ENCODE results near the gene FCHSD2. TPM values are rescaled to one million over a fixed set of nuclear protein-coding genes. Genes with fewer than 3 reads are reported as not detected.

Gene FCHSD2
- total and polyA plus RNA-seq, 2 of the 13 experiments (the other 11 are each of a cell fraction or from before 2014, with no cell fraction given) = 20.5 to 24.8 TPM

DNA sequence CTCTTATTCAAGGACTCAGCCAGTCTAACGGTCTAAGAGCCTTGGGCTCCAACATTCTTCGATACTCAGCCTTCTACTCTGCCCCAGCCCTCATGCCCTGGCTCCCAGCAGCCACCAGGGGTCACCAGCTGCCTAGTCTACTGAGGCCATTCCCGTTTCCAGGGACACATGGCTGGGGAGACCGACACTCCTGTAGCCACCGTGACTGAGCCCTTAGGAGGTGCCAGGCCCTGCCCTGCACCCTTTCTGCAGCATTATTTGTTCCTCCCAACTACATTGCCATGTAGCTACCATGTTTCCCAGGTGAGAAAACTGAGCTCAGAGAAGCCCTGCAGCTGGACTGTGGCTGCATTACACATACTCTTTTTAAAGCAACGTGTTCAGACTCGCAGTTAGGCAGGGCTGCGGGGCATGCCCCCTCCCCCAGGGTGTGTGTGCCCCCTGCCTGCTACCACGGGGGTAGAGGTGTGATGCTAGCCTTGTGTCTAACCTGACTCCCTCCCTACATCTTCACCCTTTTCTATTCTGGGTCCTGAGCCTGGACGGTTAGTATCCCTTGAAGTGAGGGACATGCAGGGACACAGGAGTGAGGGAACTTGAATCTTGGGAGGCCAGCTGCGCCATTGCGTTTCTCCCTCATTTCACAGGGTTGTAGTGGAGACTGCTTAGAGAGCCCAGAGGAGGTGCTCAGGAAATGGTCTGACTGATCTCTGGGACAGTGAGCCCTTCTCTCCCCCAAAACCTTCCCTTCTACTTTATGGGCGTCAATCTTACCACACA lies 310.4 kb downstream of the FCHSD2 start (continued):
- TF ChIP-seq, protein P1, sequence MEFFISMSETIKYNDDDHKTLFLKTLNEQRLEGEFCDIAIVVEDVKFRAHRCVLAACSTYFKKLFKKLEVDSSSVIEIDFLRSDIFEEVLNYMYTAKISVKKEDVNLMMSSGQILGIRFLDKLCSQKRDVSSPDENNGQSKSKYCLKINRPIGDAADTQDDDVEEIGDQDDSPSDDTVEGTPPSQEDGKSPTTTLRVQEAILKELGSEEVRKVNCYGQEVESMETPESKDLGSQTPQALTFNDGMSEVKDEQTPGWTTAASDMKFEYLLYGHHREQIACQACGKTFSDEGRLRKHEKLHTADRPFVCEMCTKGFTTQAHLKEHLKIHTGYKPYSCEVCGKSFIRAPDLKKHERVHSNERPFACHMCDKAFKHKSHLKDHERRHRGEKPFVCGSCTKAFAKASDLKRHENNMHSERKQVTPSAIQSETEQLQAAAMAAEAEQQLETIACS (CRISPR knock-in tag; IDR thresholded peaks at IDR 0.05) = no peak
- TF ChIP-seq ZNF496 (CRISPR knock-in tag; IDR thresholded peaks at IDR 0.05; ENCODE audit: insufficient replicate concordance) (no peak), ARID5B (CRISPR knock-in tag; IDR thresholded peaks at IDR 0.05) (no peak), FOXK1 (CRISPR knock-in tag; IDR thresholded peaks at IDR 0.05; ENCODE audit: borderline replicate concordance, low read depth) (no peak), XRCC5 (optimal IDR thresholded peaks at IDR 0.05; ENCODE audit: low read length) (peak; percentile 73), SP5 (CRISPR knock-in tag; IDR thresholded peaks at IDR 0.05; ENCODE audit: borderline replicate concordance, low read depth) (no peak), GZF1 (CRISPR knock-in tag; IDR thresholded peaks at IDR 0.05) (no peak), NFATC3 (CRISPR knock-in tag; IDR thresholded peaks at IDR 0.05) (no peak), MYC (CRISPR knock-in tag; IDR thresholded peaks at IDR 0.05; ENCODE audit: borderline replicate concordance) (peak; percentile 54; the same call in 1 of the 2 replicates), E2F5 (CRISPR knock-in tag; conservative IDR thresholded peaks at IDR 0.05) (no peak)
- TF ChIP-seq, protein P2, sequence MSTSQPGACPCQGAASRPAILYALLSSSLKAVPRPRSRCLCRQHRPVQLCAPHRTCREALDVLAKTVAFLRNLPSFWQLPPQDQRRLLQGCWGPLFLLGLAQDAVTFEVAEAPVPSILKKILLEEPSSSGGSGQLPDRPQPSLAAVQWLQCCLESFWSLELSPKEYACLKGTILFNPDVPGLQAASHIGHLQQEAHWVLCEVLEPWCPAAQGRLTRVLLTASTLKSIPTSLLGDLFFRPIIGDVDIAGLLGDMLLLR (CRISPR knock-in tag; IDR thresholded peaks at IDR 0.05) = no peak
- TF ChIP-seq, protein P3, sequence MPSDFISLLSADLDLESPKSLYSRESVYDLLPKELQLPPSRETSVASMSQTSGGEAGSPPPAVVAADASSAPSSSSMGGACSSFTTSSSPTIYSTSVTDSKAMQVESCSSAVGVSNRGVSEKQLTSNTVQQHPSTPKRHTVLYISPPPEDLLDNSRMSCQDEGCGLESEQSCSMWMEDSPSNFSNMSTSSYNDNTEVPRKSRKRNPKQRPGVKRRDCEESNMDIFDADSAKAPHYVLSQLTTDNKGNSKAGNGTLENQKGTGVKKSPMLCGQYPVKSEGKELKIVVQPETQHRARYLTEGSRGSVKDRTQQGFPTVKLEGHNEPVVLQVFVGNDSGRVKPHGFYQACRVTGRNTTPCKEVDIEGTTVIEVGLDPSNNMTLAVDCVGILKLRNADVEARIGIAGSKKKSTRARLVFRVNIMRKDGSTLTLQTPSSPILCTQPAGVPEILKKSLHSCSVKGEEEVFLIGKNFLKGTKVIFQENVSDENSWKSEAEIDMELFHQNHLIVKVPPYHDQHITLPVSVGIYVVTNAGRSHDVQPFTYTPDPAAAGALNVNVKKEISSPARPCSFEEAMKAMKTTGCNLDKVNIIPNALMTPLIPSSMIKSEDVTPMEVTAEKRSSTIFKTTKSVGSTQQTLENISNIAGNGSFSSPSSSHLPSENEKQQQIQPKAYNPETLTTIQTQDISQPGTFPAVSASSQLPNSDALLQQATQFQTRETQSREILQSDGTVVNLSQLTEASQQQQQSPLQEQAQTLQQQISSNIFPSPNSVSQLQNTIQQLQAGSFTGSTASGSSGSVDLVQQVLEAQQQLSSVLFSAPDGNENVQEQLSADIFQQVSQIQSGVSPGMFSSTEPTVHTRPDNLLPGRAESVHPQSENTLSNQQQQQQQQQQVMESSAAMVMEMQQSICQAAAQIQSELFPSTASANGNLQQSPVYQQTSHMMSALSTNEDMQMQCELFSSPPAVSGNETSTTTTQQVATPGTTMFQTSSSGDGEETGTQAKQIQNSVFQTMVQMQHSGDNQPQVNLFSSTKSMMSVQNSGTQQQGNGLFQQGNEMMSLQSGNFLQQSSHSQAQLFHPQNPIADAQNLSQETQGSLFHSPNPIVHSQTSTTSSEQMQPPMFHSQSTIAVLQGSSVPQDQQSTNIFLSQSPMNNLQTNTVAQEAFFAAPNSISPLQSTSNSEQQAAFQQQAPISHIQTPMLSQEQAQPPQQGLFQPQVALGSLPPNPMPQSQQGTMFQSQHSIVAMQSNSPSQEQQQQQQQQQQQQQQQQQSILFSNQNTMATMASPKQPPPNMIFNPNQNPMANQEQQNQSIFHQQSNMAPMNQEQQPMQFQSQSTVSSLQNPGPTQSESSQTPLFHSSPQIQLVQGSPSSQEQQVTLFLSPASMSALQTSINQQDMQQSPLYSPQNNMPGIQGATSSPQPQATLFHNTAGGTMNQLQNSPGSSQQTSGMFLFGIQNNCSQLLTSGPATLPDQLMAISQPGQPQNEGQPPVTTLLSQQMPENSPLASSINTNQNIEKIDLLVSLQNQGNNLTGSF (CRISPR knock-in tag; IDR thresholded peaks at IDR 0.05) = no peak
- TF ChIP-seq, protein P4, sequence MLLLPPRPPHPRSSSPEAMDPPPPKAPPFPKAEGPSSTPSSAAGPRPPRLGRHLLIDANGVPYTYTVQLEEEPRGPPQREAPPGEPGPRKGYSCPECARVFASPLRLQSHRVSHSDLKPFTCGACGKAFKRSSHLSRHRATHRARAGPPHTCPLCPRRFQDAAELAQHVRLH (CRISPR knock-in tag; IDR thresholded peaks at IDR 0.05; ENCODE audit: borderline replicate concordance, low read depth) = peak; percentile 62; the same call in 1 of the 2 replicates
- TF ChIP-seq, protein P5, sequence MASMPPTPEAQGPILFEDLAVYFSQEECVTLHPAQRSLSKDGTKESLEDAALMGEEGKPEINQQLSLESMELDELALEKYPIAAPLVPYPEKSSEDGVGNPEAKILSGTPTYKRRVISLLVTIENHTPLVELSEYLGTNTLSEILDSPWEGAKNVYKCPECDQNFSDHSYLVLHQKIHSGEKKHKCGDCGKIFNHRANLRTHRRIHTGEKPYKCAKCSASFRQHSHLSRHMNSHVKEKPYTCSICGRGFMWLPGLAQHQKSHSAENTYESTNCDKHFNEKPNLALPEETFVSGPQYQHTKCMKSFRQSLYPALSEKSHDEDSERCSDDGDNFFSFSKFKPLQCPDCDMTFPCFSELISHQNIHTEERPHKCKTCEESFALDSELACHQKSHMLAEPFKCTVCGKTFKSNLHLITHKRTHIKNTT (CRISPR knock-in tag; IDR thresholded peaks at IDR 0.05) = no peak
